Stomach (tissue), 4 donors: ENCODE results near the gene CAMSAP2.

Experiments used
- EP300 ChIP-seq: sonication (generic); formaldehyde crosslinking; IDR thresholded peaks from one replicate; pipeline ENCODE4 v1.6.1; 2017; ENCODE audit warnings: antibody characterized with exemption
- POLR2A ChIP-seq, 4 donors: fragments of 450-650 bp; IDR thresholded peaks; one replicate each; pipeline ENCODE4 v1.6.1; 2016; ENCODE audit warnings: antibody characterized with exemption in 4 of 4, control low read depth in 2 of 4, mild to moderate bottlenecking in 1 of 4, moderate library complexity in 1 of 4
- POLR2AphosphoS5 ChIP-seq, 3 donors: sonication (generic); formaldehyde crosslinking; IDR thresholded peaks; one replicate each; pipeline ENCODE4 v1.6.1; 2016; ENCODE audit warnings: antibody characterized with exemption in 3 of 3
- TF ChIP-seq, protein P1 (sequence below), 7 experiments: fragments of 450-650 bp in 4 of 7; fragments of 200-600 bp in 3 of 7; sonication (generic) in 3 of 7; IDR thresholded peaks; one replicate each; pipeline ENCODE4 v1.5.1; 2016 to 2019; ENCODE audit warnings: antibody characterized with exemption in 7 of 7, control low read depth in 2 of 7, mild to moderate bottlenecking in 1 of 7

GRCh38 chr1:200831091-200831490 is 92.4 kb downstream of the CAMSAP2 start:
- TF ChIP-seq, protein P1, sequence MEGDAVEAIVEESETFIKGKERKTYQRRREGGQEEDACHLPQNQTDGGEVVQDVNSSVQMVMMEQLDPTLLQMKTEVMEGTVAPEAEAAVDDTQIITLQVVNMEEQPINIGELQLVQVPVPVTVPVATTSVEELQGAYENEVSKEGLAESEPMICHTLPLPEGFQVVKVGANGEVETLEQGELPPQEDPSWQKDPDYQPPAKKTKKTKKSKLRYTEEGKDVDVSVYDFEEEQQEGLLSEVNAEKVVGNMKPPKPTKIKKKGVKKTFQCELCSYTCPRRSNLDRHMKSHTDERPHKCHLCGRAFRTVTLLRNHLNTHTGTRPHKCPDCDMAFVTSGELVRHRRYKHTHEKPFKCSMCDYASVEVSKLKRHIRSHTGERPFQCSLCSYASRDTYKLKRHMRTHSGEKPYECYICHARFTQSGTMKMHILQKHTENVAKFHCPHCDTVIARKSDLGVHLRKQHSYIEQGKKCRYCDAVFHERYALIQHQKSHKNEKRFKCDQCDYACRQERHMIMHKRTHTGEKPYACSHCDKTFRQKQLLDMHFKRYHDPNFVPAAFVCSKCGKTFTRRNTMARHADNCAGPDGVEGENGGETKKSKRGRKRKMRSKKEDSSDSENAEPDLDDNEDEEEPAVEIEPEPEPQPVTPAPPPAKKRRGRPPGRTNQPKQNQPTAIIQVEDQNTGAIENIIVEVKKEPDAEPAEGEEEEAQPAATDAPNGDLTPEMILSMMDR (IDR thresholded peaks at IDR 0.05): no peak
- no peak for TF ChIP-seq POLR2A (IDR thresholded peaks at IDR 0.05)
- no peak for TF ChIP-seq POLR2AphosphoS5 (IDR thresholded peaks at IDR 0.05)
- no peak for TF ChIP-seq EP300
